ENCODE measurements around the gene TRAM2.

Gene TRAM2

GRCh38 chr6:52534966-52535390 is 41.9 kb downstream of the TRAM2 start:
- DNase-seq (ENCODE audit: low spot score): peak; percentile 32
- TF ChIP-seq, protein P1, sequence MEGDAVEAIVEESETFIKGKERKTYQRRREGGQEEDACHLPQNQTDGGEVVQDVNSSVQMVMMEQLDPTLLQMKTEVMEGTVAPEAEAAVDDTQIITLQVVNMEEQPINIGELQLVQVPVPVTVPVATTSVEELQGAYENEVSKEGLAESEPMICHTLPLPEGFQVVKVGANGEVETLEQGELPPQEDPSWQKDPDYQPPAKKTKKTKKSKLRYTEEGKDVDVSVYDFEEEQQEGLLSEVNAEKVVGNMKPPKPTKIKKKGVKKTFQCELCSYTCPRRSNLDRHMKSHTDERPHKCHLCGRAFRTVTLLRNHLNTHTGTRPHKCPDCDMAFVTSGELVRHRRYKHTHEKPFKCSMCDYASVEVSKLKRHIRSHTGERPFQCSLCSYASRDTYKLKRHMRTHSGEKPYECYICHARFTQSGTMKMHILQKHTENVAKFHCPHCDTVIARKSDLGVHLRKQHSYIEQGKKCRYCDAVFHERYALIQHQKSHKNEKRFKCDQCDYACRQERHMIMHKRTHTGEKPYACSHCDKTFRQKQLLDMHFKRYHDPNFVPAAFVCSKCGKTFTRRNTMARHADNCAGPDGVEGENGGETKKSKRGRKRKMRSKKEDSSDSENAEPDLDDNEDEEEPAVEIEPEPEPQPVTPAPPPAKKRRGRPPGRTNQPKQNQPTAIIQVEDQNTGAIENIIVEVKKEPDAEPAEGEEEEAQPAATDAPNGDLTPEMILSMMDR (IDR thresholded peaks at IDR 0.05; ENCODE audit: extremely low read depth, missing control alignments): no peak

DNA sequence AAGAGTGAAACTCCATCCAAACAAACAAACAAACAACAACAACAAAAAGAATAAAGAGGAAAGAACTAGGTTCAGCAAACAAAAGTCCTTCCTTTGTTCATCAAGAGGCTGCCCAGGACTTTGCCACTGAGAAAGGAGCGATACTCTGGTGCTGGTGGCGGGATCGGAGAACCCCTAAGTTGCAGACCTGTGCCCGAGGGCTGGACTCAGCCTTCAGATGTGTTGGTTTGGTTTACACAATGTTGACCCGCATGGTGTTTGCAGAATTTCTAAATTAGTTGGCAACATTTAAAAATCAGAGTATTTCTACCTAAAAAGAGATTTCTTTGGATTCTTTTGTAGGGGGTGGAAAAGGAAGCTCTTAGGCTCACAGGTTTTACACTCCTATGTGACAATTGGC is 42.5 kb downstream of the TRAM2 start:
- no peak for DNase-seq (ENCODE audit: low spot score)
- TF ChIP-seq, protein P1 (IDR thresholded peaks at IDR 0.05; ENCODE audit: extremely low read depth, missing control alignments): no peak

- TF ChIP-seq, protein P1 (IDR thresholded peaks at IDR 0.05; ENCODE audit: extremely low read depth, missing control alignments): no peak
- no peak for DNase-seq (ENCODE audit: low spot score)
These were observed 43.4 kb downstream of the TRAM2 start for GRCh38 chr6:52533491-52533890.

- TF ChIP-seq, protein P1 (IDR thresholded peaks at IDR 0.05; ENCODE audit: extremely low read depth, missing control alignments): no peak
- no peak for DNase-seq (ENCODE audit: low spot score)
These were observed 44.4 kb downstream of the TRAM2 start for GRCh38 chr6:52532457-52532856.

- TF ChIP-seq, protein P1 (IDR thresholded peaks at IDR 0.05; ENCODE audit: extremely low read depth, missing control alignments): no peak
These were observed 45.0 kb downstream of the TRAM2 start for GRCh38 chr6:52531834-52532233.

DNA sequence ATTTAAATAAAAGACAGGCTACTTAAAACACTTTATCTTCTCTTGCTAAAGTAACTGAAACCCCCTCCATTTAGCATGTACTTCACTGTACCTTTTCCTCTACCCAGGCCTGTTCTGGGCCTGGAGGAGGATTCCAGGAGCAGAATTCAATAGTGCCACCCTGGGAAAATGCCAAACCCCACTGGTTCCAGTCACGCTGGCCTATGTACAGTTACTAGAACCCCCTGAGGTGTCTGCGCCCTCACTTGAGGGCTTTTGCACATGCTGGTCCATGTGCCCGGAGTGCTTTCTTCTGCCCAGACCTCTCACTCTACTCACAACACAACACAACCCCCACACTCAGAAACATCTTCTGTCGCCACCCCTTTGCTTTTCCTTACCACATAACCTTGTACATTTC is 45.5 kb downstream of the TRAM2 start:
- no peak for DNase-seq (ENCODE audit: low spot score)
- TF ChIP-seq, protein P1 (IDR thresholded peaks at IDR 0.05; ENCODE audit: extremely low read depth, missing control alignments): no peak

More at GRCh38 chr6:52531834-52532233, 45.0 kb downstream of the TRAM2 start:
- no peak for DNase-seq (ENCODE audit: low spot score)

- TF ChIP-seq, protein P1 (IDR thresholded peaks at IDR 0.05; ENCODE audit: extremely low read depth, missing control alignments): no peak
- DNase-seq (ENCODE audit: low spot score): no peak
These were observed 46.5 kb downstream of the TRAM2 start for GRCh38 chr6:52530351-52530750.

Measured in GM20000 (cell line).